H9 (cell line): ENCODE data around the gene AWAT2. TPM values are rescaled to one million over a fixed set of nuclear protein-coding genes. Genes with fewer than 3 reads are reported as not detected.

ENCODE experiments used
- DNase-seq: peaks from one replicate; pipeline ENCODE4 v3.0.0-alpha.2; 2017
- H2AFZ ChIP-seq: one replicate; pipeline ENCODE4 v1.6.1; 2013; ENCODE audit warnings: mild to moderate bottlenecking, low read length, control low read depth, moderate library complexity
- H2AK5ac ChIP-seq: 2 replicates; pipeline ENCODE4 v1.6.1; 2013; ENCODE audit warnings: low read length, control low read depth, mixed read lengths; ENCODE audit not compliant: insufficient read length
- H2BK120ac ChIP-seq: one replicate; pipeline ENCODE4 v1.6.1; 2013; ENCODE audit warnings: low read depth, mild to moderate bottlenecking, low read length, control low read depth, inconsistent platforms; ENCODE audit not compliant: poor library complexity, severe bottlenecking
- H2BK12ac ChIP-seq: 2 replicates; pipeline ENCODE4 v1.6.1; 2013; ENCODE audit warnings: low read length, control low read depth, mixed read lengths, low read depth; ENCODE audit not compliant: insufficient read length
- H2BK15ac ChIP-seq: 2 replicates; pipeline ENCODE4 v1.6.1; 2013; ENCODE audit warnings: low read depth, low read length, control low read depth
- H2BK20ac ChIP-seq: one replicate; pipeline ENCODE4 v1.6.1; 2013; ENCODE audit warnings: low read depth, mild to moderate bottlenecking, low read length, control low read depth, inconsistent platforms; ENCODE audit not compliant: poor library complexity, severe bottlenecking
- H2BK5ac ChIP-seq: 2 replicates; pipeline ENCODE4 v1.6.1; 2013; ENCODE audit warnings: low read length, control low read depth, mixed read lengths; ENCODE audit not compliant: insufficient read length
- H3K14ac ChIP-seq: 2 replicates; pipeline ENCODE4 v1.6.1; 2013; ENCODE audit warnings: low read length, control low read depth; ENCODE audit not compliant: insufficient read depth
- H3K18ac ChIP-seq: 2 replicates; pipeline ENCODE4 v1.6.1; 2013; ENCODE audit warnings: low read depth, mild to moderate bottlenecking, mixed read lengths, low read length, control low read depth; ENCODE audit not compliant: insufficient read length
- H3K23ac ChIP-seq: 2 replicates; pipeline ENCODE4 v1.6.1; 2013; ENCODE audit warnings: low read length, control low read depth, mixed read lengths, low read depth; ENCODE audit not compliant: insufficient read length
- H3K23me2 ChIP-seq: 2 replicates; pipeline ENCODE4 v1.6.1; 2013; ENCODE audit warnings: low read depth, mild to moderate bottlenecking, mixed read lengths, low read length, control low read depth; ENCODE audit not compliant: insufficient read length, poor library complexity, severe bottlenecking
- H3K27ac ChIP-seq: 2 replicates; pipeline ENCODE4 v1.5.1; 2013; ENCODE audit warnings: low read length, control low read depth, mixed read lengths, low read depth; ENCODE audit not compliant: insufficient read length
- H3K27me3 ChIP-seq: 2 replicates; pipeline ENCODE4 v1.6.1; 2013; ENCODE audit warnings: low read length, control low read depth, inconsistent platforms; ENCODE audit not compliant: insufficient read depth
- H3K4ac ChIP-seq: 2 replicates; pipeline ENCODE4 v1.6.1; 2013; ENCODE audit warnings: low read depth, mild to moderate bottlenecking, control low read depth, inconsistent platforms, low read length, moderate library complexity
- H3K4me1 ChIP-seq: 2 replicates; pipeline ENCODE4 v1.6.1; 2013; ENCODE audit warnings: low read length, control low read depth, inconsistent platforms; ENCODE audit not compliant: insufficient read depth
- H3K4me2 ChIP-seq: 2 replicates; pipeline ENCODE4 v1.6.1; 2013; ENCODE audit warnings: low read length, control low read depth, mixed read lengths; ENCODE audit not compliant: insufficient read length, insufficient read depth
- H3K56ac ChIP-seq: 2 replicates; pipeline ENCODE4 v1.6.1; 2013; ENCODE audit warnings: low read depth, mild to moderate bottlenecking, mixed read lengths, low read length, control low read depth; ENCODE audit not compliant: insufficient read length
- H3K79me1 ChIP-seq: 2 replicates; pipeline ENCODE4 v1.6.1; 2013; ENCODE audit warnings: low read depth, mild to moderate bottlenecking, moderate library complexity, low read length, control low read depth, inconsistent platforms; ENCODE audit not compliant: insufficient read depth, poor library complexity, severe bottlenecking
- H3K79me2 ChIP-seq: 2 replicates; pipeline ENCODE4 v1.6.1; 2013; ENCODE audit warnings: low read length, control low read depth, inconsistent platforms; ENCODE audit not compliant: insufficient read depth
- H3K9ac ChIP-seq: 2 replicates; pipeline ENCODE4 v1.6.1; 2013; ENCODE audit warnings: low read length, control low read depth, mixed read lengths; ENCODE audit not compliant: insufficient read length; ENCODE audit errors: extremely low read depth
- H3K9me3 ChIP-seq: one replicate; pipeline ENCODE4 v1.6.1; 2013; ENCODE audit warnings: low read depth, low read length, inconsistent platforms; ENCODE audit not compliant: control insufficient read depth
- H3T11ph ChIP-seq: one replicate; pipeline ENCODE4 v1.6.1; 2013; ENCODE audit warnings: mild to moderate bottlenecking, low read length, control low read depth, inconsistent platforms
- H4K20me1 ChIP-seq: one replicate; pipeline ENCODE4 v1.6.1; 2013; ENCODE audit not compliant: control insufficient read depth, insufficient read length, insufficient read depth
- H4K5ac ChIP-seq: 2 replicates; pipeline ENCODE4 v1.6.1; 2013; ENCODE audit warnings: low read depth, mild to moderate bottlenecking, mixed read lengths, low read length, control low read depth; ENCODE audit not compliant: insufficient read length
- H4K8ac ChIP-seq: replicated peaks from 2 replicates; pipeline ENCODE4 v1.6.1; 2013; ENCODE audit warnings: low read length, control low read depth, mixed read lengths, low read depth; ENCODE audit not compliant: insufficient read length
- H4K91ac ChIP-seq: 2 replicates; pipeline ENCODE4 v1.6.1; 2013; ENCODE audit warnings: low read depth, mild to moderate bottlenecking, moderate library complexity, mixed read lengths, low read length, control low read depth; ENCODE audit not compliant: insufficient read length
- H3K27ac Mint-ChIP-seq, 3 experiments: 2 replicates in 2 of 3; 3 replicates in 1 of 3; pipeline ENCODE4 v1.8.0; 2020 to 2021; ENCODE audit warnings: mixed read lengths in 3 of 3, mild to moderate bottlenecking in 1 of 3, moderate library complexity in 1 of 3
- H3K27me3 Mint-ChIP-seq: 2 replicates; pipeline ENCODE4 v1.8.0; 2021; ENCODE audit warnings: low read depth, mild to moderate bottlenecking, moderate library complexity, mixed read lengths
- H3K36me3 Mint-ChIP-seq, 3 experiments: 2 replicates in 2 of 3; 3 replicates in 1 of 3; pipeline ENCODE4 v1.8.0; 2020 to 2021; ENCODE audit warnings: low read depth in 3 of 3, mixed read lengths in 3 of 3; ENCODE audit not compliant: insufficient read depth in 1 of 3
- H3K4me1 Mint-ChIP-seq, 2 experiments: 2 replicates each; pipeline ENCODE4 v1.8.0; 2020; ENCODE audit warnings: mixed read lengths in 2 of 2
- H3K4me3 Mint-ChIP-seq, 2 experiments: 2 replicates in 1 of 2; 3 replicates in 1 of 2; pipeline ENCODE4 v1.8.0; 2020 to 2021; ENCODE audit warnings: mild to moderate bottlenecking in 2 of 2, mixed read lengths in 2 of 2, moderate library complexity in 1 of 2
- H3K9me3 Mint-ChIP-seq, 2 experiments: 2 replicates in 1 of 2; 3 replicates in 1 of 2; pipeline ENCODE4 v1.8.0; 2020; ENCODE audit warnings: mild to moderate bottlenecking in 2 of 2, mixed read lengths in 2 of 2, moderate library complexity in 1 of 2
- WGBS: extraction: QIAGEN DNeasy Blood & Tissue Kit; methylation state at CpG from one replicate; pipeline ENCODE4 v1.1.7; 2013; ENCODE audit warnings: missing lambda C conversion rate, low lambda C conversion rate, mixed read lengths; ENCODE audit not compliant: insufficient read length; ENCODE audit errors: extremely low coverage; 5-methylcytosine and 5-hydroxymethylcytosine counted together
- total RNA-seq: library from RNA; stranded (reverse); gene quantifications from 2 replicates; pipeline ENCODE4 v1.2.1, GENCODE V29; 2021
- TF ChIP-seq, protein P1 (sequence below): fragments of 200-600 bp; sonication (generic); conservative IDR thresholded peaks from 3 replicates; pipeline ENCODE4 v1.8.0; 2021; ENCODE audit warnings: antibody characterized with exemption, mild to moderate bottlenecking

The AWAT2 gene
- total RNA-seq, 1 experiment from 2014 or later: not detected

- no peak overlapping the region for H3K56ac ChIP-seq
- no peak overlapping the region for H2BK20ac ChIP-seq
- no peak overlapping the region for H3K4ac ChIP-seq
- no peak overlapping the region for H3K9ac ChIP-seq
- H2BK15ac ChIP-seq: no peak overlapping the region
- H2BK12ac ChIP-seq: no peak overlapping the region
- H3K9me3 ChIP-seq: peaks cover 35% of the 10 kb centered on the region
- peaks cover 12 to 24% of the 10 kb centered on the region in 2 experiments for H3K4me1 Mint-ChIP-seq
- no peak overlapping the region for H4K91ac ChIP-seq
- H3K23ac ChIP-seq: no peak overlapping the region
- H4K5ac ChIP-seq: no peak overlapping the region
- no peak overlapping the region for H2AK5ac ChIP-seq
- no peak overlapping the region for H3K4me3 Mint-ChIP-seq
- no peaks in the 10 kb centered on the region for H3K79me1 ChIP-seq
- H3K79me2 ChIP-seq: no peaks in the 10 kb centered on the region
- H2BK5ac ChIP-seq: no peak overlapping the region
- peaks cover 0 to 1% (median 0%) of the 10 kb centered on the region in 3 experiments; a peak in 4 of 7 replicates for H3K36me3 Mint-ChIP-seq
- DNase-seq: no peak
- peaks cover 66% of the 10 kb centered on the region in 2 experiments for H3K9me3 Mint-ChIP-seq
- H3K27ac Mint-ChIP-seq: no peak overlapping the region
- H3K27me3 ChIP-seq: no peaks in the 10 kb centered on the region
- H3K4me1 ChIP-seq: no peaks in the 10 kb centered on the region
- H3K23me2 ChIP-seq: no peaks in the 10 kb centered on the region
- H3K14ac ChIP-seq: no peak overlapping the region
- H3T11ph ChIP-seq: no peak overlapping the region
- H2BK120ac ChIP-seq: no peak overlapping the region
- H4K20me1 ChIP-seq: no peaks in the 10 kb centered on the region
- peaks cover 4% of the 10 kb centered on the region; the same call in 1 of the 2 replicates for H3K27me3 Mint-ChIP-seq
- no peak overlapping the region for H3K27ac ChIP-seq
- H3K18ac ChIP-seq: no peak overlapping the region
- H2AFZ ChIP-seq: no peak overlapping the region
- TF ChIP-seq, protein P1, sequence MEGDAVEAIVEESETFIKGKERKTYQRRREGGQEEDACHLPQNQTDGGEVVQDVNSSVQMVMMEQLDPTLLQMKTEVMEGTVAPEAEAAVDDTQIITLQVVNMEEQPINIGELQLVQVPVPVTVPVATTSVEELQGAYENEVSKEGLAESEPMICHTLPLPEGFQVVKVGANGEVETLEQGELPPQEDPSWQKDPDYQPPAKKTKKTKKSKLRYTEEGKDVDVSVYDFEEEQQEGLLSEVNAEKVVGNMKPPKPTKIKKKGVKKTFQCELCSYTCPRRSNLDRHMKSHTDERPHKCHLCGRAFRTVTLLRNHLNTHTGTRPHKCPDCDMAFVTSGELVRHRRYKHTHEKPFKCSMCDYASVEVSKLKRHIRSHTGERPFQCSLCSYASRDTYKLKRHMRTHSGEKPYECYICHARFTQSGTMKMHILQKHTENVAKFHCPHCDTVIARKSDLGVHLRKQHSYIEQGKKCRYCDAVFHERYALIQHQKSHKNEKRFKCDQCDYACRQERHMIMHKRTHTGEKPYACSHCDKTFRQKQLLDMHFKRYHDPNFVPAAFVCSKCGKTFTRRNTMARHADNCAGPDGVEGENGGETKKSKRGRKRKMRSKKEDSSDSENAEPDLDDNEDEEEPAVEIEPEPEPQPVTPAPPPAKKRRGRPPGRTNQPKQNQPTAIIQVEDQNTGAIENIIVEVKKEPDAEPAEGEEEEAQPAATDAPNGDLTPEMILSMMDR: no peak
- no CpG with 5 or more reads among the region's 4 CpGs for WGBS
- H4K8ac ChIP-seq: no peak overlapping the region
- no peak overlapping the region for H3K4me2 ChIP-seq
Observed at GRCh38 chrX:70082723-70083122, 33.0 kb upstream of the AWAT2 start.
